Measurements from ENCODE around the gene HSPBAP1.

Gene HSPBAP1

GRCh38 chr3:122816587-122816986 is 23.0 kb upstream of the HSPBAP1 start:
- no peak overlapping the region for H3K4me3 ChIP-seq (ENCODE audit: low read length)
- no peak for DNase-seq (ENCODE audit: low read depth)
- TF ChIP-seq CTCF (conservative IDR thresholded peaks at IDR 0.05; ENCODE audit: low read length): no peak

- no peak for TF ChIP-seq CTCF (conservative IDR thresholded peaks at IDR 0.05; ENCODE audit: low read length)
- no peak for DNase-seq (ENCODE audit: low read depth)
- H3K4me3 ChIP-seq (ENCODE audit: low read length): no peak overlapping the region
Measured at GRCh38 chr3:122810734-122811133, 17.1 kb upstream of the HSPBAP1 start.

- no peak overlapping the region for H3K4me3 ChIP-seq (ENCODE audit: low read length)
- no peak for DNase-seq (ENCODE audit: low read depth)
- no peak for TF ChIP-seq CTCF (conservative IDR thresholded peaks at IDR 0.05; ENCODE audit: low read length)
Measured at GRCh38 chr3:122803977-122804376, 10.3 kb upstream of the HSPBAP1 start.

GRCh38 chr3:122802323-122802722 is 8.7 kb upstream of the HSPBAP1 start:
- TF ChIP-seq CTCF (conservative IDR thresholded peaks at IDR 0.05; ENCODE audit: low read length): no peak
- H3K4me3 ChIP-seq (ENCODE audit: low read length): no peak overlapping the region
- no peak for DNase-seq (ENCODE audit: low read depth)

- DNase-seq (ENCODE audit: low read depth): no peak
- TF ChIP-seq CTCF (conservative IDR thresholded peaks at IDR 0.05; ENCODE audit: low read length): no peak
- H3K4me3 ChIP-seq (ENCODE audit: low read length): no peak overlapping the region
Measured at GRCh38 chr3:122800706-122801237, 7.1 kb upstream of the HSPBAP1 start.

- no peak for DNase-seq (ENCODE audit: low read depth)
- H3K4me3 ChIP-seq (ENCODE audit: low read length): no peak overlapping the region
- no peak for TF ChIP-seq CTCF (conservative IDR thresholded peaks at IDR 0.05; ENCODE audit: low read length)
Measured at GRCh38 chr3:122800031-122800430, 6.4 kb upstream of the HSPBAP1 start.

GRCh38 chr3:122799322-122799721 is 5.7 kb upstream of the HSPBAP1 start:
- TF ChIP-seq CTCF (conservative IDR thresholded peaks at IDR 0.05; ENCODE audit: low read length): no peak
- H3K4me3 ChIP-seq (ENCODE audit: low read length): no peak overlapping the region
- no peak for DNase-seq (ENCODE audit: low read depth)
